Endothelial cell of umbilical vein (primary cell): ENCODE data around the gene TBATA. TPM values are rescaled to one million over a fixed set of nuclear protein-coding genes. Genes with fewer than 3 reads are reported as not detected.

ENCODE experiments used
- BruUV-seq: library from RNA; stranded (reverse); fragments of 400-500 nt; replicated peaks from 2 replicates; lab custom pipeline; 2021; lab: Mats Ljungman, UMichigan
- CTCF ChIA-PET: fragments of 300-600, 350-600 bp; sonication (Branson Sonifier 250); formaldehyde crosslinking; loops from one replicate; lab custom pipeline; 2021; ENCODE audit warnings: antibody characterized with exemption, inconsistent platforms; lab: Charles Lee
- POLR2A ChIA-PET: fragments of 300-600, 350-600 bp; sonication (Branson Sonifier 250); formaldehyde crosslinking; loops from one replicate; lab custom pipeline; 2021; ENCODE audit warnings: antibody characterized with exemption, inconsistent platforms; lab: Charles Lee
- DNase-seq: peaks from one replicate; pipeline ENCODE4 v3.0.0-alpha.2; 2011; ENCODE audit warnings: low read depth, low spot score
- FAIRE-seq: peaks from 2 replicates; lab custom pipeline; 2011; peaks lifted over from hg19 to GRCh38; lab: Jason Lieb, UNC
- H2AFZ ChIP-seq: 2 replicates; pipeline ENCODE4 v1.6.0; 2012; ENCODE audit warnings: low read depth, low read length, control low read depth, inconsistent platforms
- H3K27ac ChIP-seq: 2 replicates; pipeline ENCODE4 v1.5.1; 2011; ENCODE audit warnings: low read depth, mild to moderate bottlenecking, control low read depth, low read length, moderate library complexity; ENCODE audit not compliant: insufficient read depth
- H3K27me3 ChIP-seq, 2 experiments: 2 replicates each; pipeline versions ENCODE4 v1.6.0 to v1.6.1; 2011; ENCODE audit warnings: low read length in 2 of 2, mixed read lengths in 1 of 2; ENCODE audit not compliant: control insufficient read depth in 2 of 2, insufficient read depth in 2 of 2
- H3K36me3 ChIP-seq, 2 experiments: 2 replicates in 1 of 2; 3 replicates in 1 of 2; pipeline ENCODE4 v1.5.1; 2011; ENCODE audit warnings: low read length in 2 of 2, mild to moderate bottlenecking in 1 of 2, moderate library complexity in 1 of 2; ENCODE audit not compliant: control insufficient read depth in 2 of 2, insufficient read depth in 2 of 2; ENCODE audit errors: extremely low read depth in 1 of 2
- H3K4me1 ChIP-seq: 3 replicates; pipeline ENCODE4 v1.5.1; 2011; ENCODE audit warnings: mild to moderate bottlenecking, low read length; ENCODE audit not compliant: control insufficient read depth, insufficient read depth; ENCODE audit errors: extremely low read depth
- H3K4me2 ChIP-seq: 2 replicates; pipeline ENCODE4 v1.6.1; 2011; ENCODE audit warnings: low read length, control low read depth, mixed read lengths; ENCODE audit not compliant: insufficient read depth
- H3K4me3 ChIP-seq, 3 experiments: fragments of 200-600 bp in 1 of 3; sonication (generic), shearing (Covaris generic) in 1 of 3; replicated peaks in 1 of 3; 2 replicates each; pipeline ENCODE4 v1.5.1; 2011 to 2016; ENCODE audit warnings: control low read depth in 3 of 3, low read length in 3 of 3, mild to moderate bottlenecking in 2 of 3, inconsistent platforms in 1 of 3, low read depth in 1 of 3, moderate library complexity in 1 of 3; ENCODE audit not compliant: insufficient read depth in 1 of 3
- H3K79me2 ChIP-seq: 2 replicates; pipeline ENCODE4 v1.6.0; 2012; ENCODE audit warnings: low read length, inconsistent platforms; ENCODE audit not compliant: control insufficient read depth, insufficient read depth
- H3K9ac ChIP-seq: replicated peaks from 2 replicates; pipeline ENCODE3; 2011; ENCODE audit warnings: low read length, control low read depth; ENCODE audit not compliant: insufficient read depth; ENCODE audit errors: extremely low read depth
- H3K9me1 ChIP-seq: replicated peaks from 3 replicates; pipeline ENCODE4 v1.6.0; 2011; ENCODE audit warnings: mild to moderate bottlenecking, low read length; ENCODE audit not compliant: control insufficient read depth, insufficient read depth; ENCODE audit errors: extremely low read depth
- H3K9me3 ChIP-seq: replicated peaks from 2 replicates; pipeline ENCODE4 v1.5.1; 2012; ENCODE audit warnings: low read length, inconsistent platforms; ENCODE audit not compliant: control insufficient read depth, insufficient read depth
- H4K20me1 ChIP-seq: replicated peaks from 2 replicates; pipeline ENCODE3; 2011; ENCODE audit warnings: mild to moderate bottlenecking, low read length; ENCODE audit not compliant: control insufficient read depth, insufficient read depth; ENCODE audit errors: extremely low read depth
- EZH2 ChIP-seq: IDR thresholded peaks from 2 replicates; pipeline ENCODE4 v1.6.1; 2012; ENCODE audit warnings: borderline replicate concordance, low read depth, mild to moderate bottlenecking, moderate library complexity, low read length, inconsistent platforms; ENCODE audit not compliant: severe bottlenecking
- FOS ChIP-seq: IDR thresholded peaks from 2 replicates; pipeline ENCODE4 v1.6.1; 2011; ENCODE audit warnings: mild to moderate bottlenecking, low read length, moderate library complexity, borderline replicate concordance; ENCODE audit not compliant: insufficient read depth
- GATA2 ChIP-seq: IDR thresholded peaks from 2 replicates; pipeline ENCODE4 v1.7.0; 2011; ENCODE audit warnings: low read depth, mild to moderate bottlenecking, moderate library complexity, mixed read lengths, low read length; ENCODE audit not compliant: insufficient read length, insufficient read depth
- JUN ChIP-seq: IDR thresholded peaks from 2 replicates; pipeline ENCODE4 v1.6.1; 2011; ENCODE audit warnings: borderline replicate concordance, low read depth; ENCODE audit not compliant: insufficient read length, insufficient read depth
- MAX ChIP-seq: IDR thresholded peaks from 2 replicates; pipeline ENCODE4 v1.6.1; 2011; ENCODE audit not compliant: insufficient read depth, insufficient read length
- POLR2A ChIP-seq: IDR thresholded peaks from 2 replicates; pipeline ENCODE4 v1.6.1; 2012; ENCODE audit warnings: low read depth, mild to moderate bottlenecking, control low read depth, low read length
- POLR2AphosphoS5 ChIP-seq: IDR thresholded peaks from 2 replicates; pipeline ENCODE4 v1.6.1; 2012; ENCODE audit warnings: low read depth, mild to moderate bottlenecking, control low read depth, low read length, moderate library complexity; ENCODE audit not compliant: insufficient read depth
- dilution Hi-C: fragments of 300-500 bp; cut with MboI; formaldehyde crosslinking; loops from one replicate; pipeline ENCODE4 v1.15.0; 2019; ENCODE audit warnings: low sequenced_read_pairs; ENCODE audit not compliant: extremely low pct_ligation_motif_present
- intact Hi-C: fragments of 100-400 bp; cut with micrococcal nuclease; formaldehyde crosslinking; loops from one replicate; pipeline ENCODE4 v1.10.0; 2022
- polyA plus RNA-seq, 4 experiments: library from polyadenylated mRNA; depleted of rRNA in 3 of 4; stranded (reverse) in 3 of 4; unstranded in 1 of 4; fragments of >200 nt; gene quantifications; 2 replicates each; pipeline versions ENCODE4 v1.2.1 to v1.2.3, GENCODE V29; 2011 to 2012; ENCODE audit warnings: missing spikeins in 1 of 4
- total RNA-seq: library from RNA; stranded (reverse); gene quantifications from 2 replicates; pipeline ENCODE4 v1.2.3, GENCODE V29; 2021

Gene TBATA
- total and polyA plus RNA-seq, 2 donors (not counting 3 experiments of a cell fraction or from before 2014, with no cell fraction given), result not detected

- H3K9ac ChIP-seq, result no peak overlapping the region
- H3K27ac ChIP-seq, result no peak overlapping the region
- ChIA-PET POLR2A (no interaction called here), CTCF (interaction anchor here (3.1 kb wide), 1 partner anchor 201 kb away, joined by 8 read pairs; no protein-coding TSS in a partner anchor)
- H3K36me3 ChIP-seq, result no peaks in the 10 kb centered on the region
- H3K4me2 ChIP-seq, result no peak overlapping the region
- H3K9me3 ChIP-seq, result no peaks in the 10 kb centered on the region
- peaks cover 0 to 4% of the 10 kb centered on the region in 2 experiments for H3K27me3 ChIP-seq
- no peak overlapping the region for H3K4me3 ChIP-seq
- TF ChIP-seq JUN (no peak), GATA2 (no peak), FOS (no peak), EZH2 (no peak), POLR2AphosphoS5 (no peak)
- BruUV-seq, result no TSS peak
- H3K9me1 ChIP-seq, result no peaks in the 10 kb centered on the region
- H4K20me1 ChIP-seq, result no peaks in the 10 kb centered on the region
- intact Hi-C loops (no loop called here), dilution Hi-C loops (no loop called here)
- H3K79me2 ChIP-seq, result no peaks in the 10 kb centered on the region
- DNase-seq, result no peak
- no peak overlapping the region for H2AFZ ChIP-seq
- H3K4me1 ChIP-seq, result no peaks in the 10 kb centered on the region
- FAIRE-seq, result no peak
Observed at GRCh38 chr10:70752571-70752970, 32.6 kb downstream of the TBATA start.

- no peak overlapping the region for H2AFZ ChIP-seq
- no peaks in the 10 kb centered on the region for H3K79me2 ChIP-seq
- BruUV-seq, result no TSS peak
- no peak for TF ChIP-seq POLR2A
- TF ChIP-seq MAX, result no peak
- TF ChIP-seq EZH2, result no peak
- no peaks in the 10 kb centered on the region for H3K4me1 ChIP-seq
- intact Hi-C loops (no loop called here), dilution Hi-C loops (no loop called here)
- H3K9me1 ChIP-seq, result no peaks in the 10 kb centered on the region
- FAIRE-seq (no peak), DNase-seq (no peak)
- H3K4me3 ChIP-seq, result no peak overlapping the region
- no peak overlapping the region for H3K4me2 ChIP-seq
- H3K27me3 ChIP-seq, result peaks cover 0 to 4% of the 10 kb centered on the region in 2 experiments
- H4K20me1 ChIP-seq, result no peaks in the 10 kb centered on the region
- ChIA-PET CTCF (no interaction called here), POLR2A (no interaction called here)
- H3K9ac ChIP-seq, result no peak overlapping the region
- H3K27ac ChIP-seq, result no peak overlapping the region
- no peaks in the 10 kb centered on the region for H3K36me3 ChIP-seq
- no peaks in the 10 kb centered on the region for H3K9me3 ChIP-seq
Observed at GRCh38 chr10:70751991-70752390, 33.2 kb downstream of the TBATA start.
